ENCODE results near the gene CSNK1E.
A peak's percentile ranks its signal among the peaks of the same experiment; 100 is the strongest.

The CSNK1E gene

GRCh38 chr22:38305471-38306448, 11.5 kb downstream of the CSNK1E start:
- DNase-seq = peak in 1 of 2 experiments; percentile 31

DNA sequence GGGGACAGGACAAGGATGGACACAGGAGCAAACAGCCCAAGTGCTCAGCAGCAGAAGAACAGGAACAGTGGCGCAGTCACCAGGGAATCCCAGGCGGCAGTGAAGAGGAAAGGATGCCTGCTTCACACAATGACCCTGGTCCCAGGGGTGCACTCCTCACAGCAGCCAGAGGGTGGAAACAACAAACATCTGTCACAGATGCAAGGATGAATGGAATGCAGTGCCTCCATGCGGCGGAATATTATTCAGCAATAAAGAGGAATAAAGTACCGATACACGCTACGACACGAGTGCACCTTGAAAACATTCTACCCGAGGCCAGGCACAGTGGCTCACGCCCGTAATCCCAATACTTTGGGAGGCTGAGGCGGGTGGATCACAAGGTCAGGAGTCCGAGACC, 12.7 kb downstream of the CSNK1E start:
- no peak for DNase-seq

- no peak for DNase-seq
These were observed 13.3 kb downstream of the CSNK1E start for GRCh38 chr22:38303974-38304373.

GRCh38 chr22:38302906-38303305, 14.3 kb downstream of the CSNK1E start:
- no peak for DNase-seq

DNA sequence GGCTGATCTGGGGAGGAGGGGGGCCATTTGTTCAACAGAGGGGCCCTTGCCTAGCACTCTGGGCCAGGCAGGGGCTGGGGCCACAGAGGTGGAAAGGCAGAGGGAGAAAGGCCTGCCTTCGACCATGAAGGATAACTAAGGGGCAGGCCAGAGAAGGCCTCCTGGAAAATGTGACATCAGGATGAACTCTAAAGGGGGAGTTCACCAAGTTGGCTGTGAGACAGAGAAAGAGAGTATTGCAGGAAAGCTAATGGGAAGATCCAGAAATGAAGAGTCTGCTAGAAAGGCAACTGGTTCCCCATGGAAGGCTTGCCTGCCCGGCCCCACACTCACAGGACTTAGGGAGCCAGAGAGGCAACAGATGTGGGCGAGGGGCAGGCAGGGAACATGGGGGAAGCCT, 16.3 kb downstream of the CSNK1E start:
- DNase-seq = no peak

DNA sequence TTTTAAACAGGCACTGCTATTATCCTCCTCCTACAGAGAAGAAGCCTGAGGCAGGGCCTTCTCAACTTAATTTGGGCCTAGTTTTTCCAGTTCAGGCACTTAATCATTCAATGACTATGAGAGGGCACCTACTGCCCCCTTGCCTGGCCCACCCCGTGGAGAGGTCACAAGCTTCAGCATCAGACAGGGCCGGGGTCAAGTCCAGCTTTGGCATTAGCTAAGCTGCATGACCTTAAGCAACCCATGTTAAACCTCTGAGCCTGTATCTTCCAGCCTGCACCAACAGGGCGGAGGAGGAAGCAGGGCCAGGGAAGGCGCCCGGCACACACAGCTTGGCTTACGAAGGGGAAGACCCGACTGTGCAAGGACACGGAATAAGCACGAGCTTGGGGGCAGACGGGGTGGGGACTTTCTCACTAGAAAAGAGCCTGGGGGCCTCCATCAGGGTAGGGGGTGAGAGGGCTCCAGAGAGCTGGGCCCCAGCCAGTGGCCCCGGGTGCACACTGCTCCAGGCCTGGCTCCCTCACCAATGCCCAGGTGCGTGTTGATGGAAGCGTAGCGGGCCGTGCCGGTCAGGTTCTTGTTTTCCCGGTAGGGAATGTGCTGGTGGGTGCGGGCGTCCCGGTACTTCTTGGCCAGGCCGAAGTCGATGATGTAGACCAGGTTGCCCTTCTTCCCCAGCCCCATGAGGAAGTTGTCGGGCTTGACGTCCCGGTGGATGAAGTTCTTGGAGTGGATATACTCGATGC, 16.9 kb downstream of the CSNK1E start:
- DNase-seq = no peak

GRCh38 chr22:38299770-38300102, 17.5 kb downstream of the CSNK1E start:
- DNase-seq = no peak

DNA sequence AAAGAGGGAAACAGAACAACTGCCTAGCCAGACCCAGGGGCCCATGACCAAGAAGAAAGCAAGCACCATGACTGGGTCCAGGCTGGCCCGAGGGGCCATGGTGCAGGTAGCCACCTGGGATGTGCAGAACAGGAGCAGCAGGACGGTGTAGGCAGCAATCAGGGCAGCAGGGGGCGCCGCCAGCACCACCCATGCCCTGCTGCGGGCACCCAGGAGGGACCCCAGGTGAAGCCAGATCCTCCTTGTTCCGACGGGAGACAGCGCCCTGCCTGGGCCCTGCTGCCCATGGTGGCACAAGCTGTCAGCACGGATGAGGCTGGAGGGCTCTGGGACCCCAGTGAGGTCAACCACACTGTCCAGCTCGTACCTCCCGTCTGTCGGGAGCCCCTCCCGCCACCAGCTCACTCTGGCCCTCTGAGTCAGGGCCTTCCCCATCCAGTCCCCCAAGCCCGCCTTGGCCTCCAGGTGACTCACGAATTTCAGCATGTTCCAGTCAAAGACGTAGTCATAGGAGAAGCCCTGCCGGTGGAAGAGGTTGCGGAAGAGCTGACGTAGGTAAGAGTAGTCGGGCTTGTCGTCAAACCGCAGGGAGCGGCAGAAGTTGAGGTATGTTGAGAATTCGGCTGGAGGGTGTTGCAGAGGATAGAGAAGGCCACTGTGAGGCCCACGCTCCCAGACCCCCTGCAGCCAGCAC, 18.8 kb downstream of the CSNK1E start:
- peak; percentile 28 to 35 for DNase-seq

GRCh38 chr22:38296372-38296771, 20.9 kb downstream of the CSNK1E start:
- DNase-seq = no peak

DNA sequence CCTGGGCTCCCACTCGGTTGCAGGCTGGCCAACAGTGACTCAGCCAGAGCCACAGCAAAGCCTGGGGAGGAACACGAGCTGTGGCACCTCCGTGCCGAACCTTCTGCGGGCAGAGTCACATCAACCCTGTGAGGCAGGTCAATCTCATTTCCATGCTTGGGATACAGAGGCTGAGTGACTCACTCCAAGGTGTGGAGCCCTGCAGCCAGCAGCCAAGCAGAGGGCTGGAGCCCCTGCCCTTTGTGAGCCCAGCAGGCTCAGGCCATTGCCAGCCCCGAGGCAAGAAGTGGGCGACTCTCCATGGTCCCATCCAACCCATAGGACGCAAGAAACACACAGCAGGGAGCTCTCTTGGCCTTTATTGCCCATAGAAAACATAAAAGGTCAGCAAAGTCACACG, 21.4 kb downstream of the CSNK1E start:
- no peak for DNase-seq

DNA sequence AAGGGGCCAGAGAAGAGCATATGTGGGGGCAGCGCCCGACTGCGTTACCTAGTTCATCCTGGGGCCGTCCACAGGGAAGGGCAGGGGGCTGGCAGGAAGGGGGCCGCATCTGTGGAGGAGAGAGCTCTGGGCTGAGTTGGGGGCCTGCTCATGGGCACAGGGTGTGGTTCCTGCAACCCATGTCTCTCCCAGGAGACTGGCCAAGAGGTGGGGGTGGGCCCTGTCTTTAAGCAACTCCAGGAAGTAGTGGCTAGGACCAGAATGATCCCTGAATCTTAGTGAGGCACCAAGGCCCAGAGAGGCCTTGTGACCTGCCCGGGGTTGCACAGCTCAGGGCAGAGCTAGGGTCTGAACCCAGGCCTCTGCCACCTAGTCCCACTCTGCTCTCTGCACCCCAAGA, 21.9 kb downstream of the CSNK1E start:
- DNase-seq = no peak

DNA sequence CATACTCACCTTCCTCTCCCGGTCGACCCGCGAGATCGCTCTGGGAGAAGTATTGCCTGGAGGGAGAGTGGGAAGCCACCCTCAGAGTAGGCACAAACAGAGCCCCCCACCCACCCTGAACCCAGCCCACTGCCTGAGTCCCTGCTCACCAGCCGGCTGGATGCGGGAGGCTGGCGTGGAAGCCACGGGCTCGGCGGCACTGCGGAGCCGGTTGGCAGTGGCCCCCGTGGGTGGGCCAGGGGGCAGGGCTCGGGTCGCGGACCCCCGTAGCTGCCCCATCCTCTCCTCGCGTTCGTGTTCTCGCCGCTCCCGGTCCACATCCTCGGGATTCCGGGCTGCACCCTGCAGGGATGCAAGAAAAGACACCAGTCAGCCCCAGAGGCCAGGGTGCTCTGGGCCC, 23.0 kb downstream of the CSNK1E start:
- no peak for DNase-seq

DNA sequence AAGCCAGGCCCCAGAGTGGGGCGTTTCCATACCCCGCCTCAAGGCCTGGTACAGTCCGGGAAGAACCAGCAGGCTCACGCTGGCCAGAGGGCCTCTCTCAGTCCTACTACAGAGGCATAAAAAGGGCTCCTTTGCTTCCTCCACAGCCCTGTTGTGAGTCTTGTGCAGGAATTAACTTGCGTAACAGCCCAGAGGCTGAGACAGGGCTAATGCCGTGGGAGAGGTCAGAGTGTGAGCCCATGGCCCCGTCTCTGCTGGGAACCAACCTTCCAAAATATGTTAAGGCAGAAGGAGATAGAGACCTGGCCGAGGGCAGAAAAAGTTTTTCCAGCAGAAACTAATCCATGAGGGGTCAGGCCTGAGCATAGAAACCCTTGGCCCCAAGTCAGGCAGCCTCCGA, 24.5 kb downstream of the CSNK1E start:
- no peak for DNase-seq

DNA sequence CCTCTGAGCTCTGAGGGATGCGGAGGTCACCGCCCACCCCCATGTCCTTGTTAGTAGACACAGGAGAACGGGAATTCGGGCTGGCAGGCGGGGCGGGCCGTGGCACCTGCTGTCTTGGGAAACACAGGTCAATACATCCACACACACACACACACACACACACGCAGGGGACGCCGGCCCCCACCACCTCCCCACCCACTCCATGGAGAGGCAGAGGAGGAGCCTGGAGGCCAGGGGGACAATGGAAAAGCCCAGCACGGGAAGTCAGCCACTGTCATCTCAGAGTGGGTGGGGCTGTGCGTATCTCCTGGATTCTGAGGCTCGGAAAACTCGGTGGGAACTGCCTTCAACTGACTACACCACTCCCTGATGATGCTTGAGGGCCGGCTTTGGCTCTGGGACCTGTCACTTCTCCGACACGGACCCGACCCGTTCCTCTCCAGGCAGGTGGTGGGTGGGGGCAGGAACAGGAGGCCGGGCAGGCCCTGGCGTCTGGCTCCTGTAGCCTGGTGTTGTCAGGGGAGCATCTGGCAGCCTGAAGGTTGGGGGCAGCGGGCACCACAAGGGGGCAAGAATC, 25.9 kb downstream of the CSNK1E start:
- no peak for DNase-seq

DNA sequence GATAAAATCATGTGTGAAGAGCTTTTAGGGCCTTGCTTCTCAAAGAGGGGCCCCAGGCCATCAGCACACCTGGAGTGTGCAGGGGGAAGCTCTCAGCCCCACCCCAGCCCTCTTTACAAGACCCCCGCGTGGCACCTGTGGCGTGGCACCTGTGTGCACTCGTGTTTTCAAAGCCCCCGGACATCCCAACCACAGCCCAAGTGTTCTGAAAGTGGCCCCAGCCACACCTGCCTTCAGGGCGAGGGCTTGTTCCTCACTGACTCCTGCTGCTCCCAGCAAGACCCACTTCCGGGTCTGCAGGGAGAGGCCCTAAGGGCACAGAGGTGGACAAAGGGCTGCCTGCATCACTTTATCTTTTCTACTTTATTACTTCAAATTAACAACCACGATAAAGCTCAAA, 26.9 kb downstream of the CSNK1E start:
- no peak for DNase-seq

DNA sequence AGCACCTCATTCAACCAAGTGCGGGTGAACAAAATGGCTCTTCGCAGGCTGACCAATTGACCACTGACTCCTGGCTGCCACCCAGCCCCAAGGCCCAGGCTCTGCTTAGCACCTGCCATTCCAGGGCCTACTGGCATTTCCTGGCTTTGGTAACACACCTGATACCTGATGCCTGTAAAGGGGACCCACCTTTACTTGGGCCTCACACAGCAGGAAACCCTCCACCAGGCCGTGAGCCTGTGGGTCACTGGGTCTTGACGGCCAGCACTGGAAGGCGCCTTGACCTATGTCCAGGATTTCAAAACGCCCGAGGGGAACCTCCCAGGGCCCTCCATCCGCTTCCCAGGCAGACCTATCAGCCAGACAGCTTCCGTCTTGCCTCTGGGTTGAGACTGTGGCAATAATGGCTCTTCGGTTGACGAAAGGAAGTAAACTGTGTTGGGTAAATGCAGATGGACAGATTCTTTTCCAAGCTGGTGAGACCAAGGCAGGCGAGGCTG, 27.6 kb downstream of the CSNK1E start:
- DNase-seq = no peak

GRCh38 chr22:38286915-38287669, 30.1 kb downstream of the CSNK1E start:
- no peak for DNase-seq

GRCh38 chr22:38285018-38285417, 32.2 kb downstream of the CSNK1E start:
- DNase-seq = no peak

- DNase-seq = no peak
These were observed 33.2 kb downstream of the CSNK1E start for GRCh38 chr22:38284042-38284402.

GRCh38 chr22:38282397-38282796, 34.8 kb downstream of the CSNK1E start:
- no peak for DNase-seq

GRCh38 chr22:38276166-38276565, 41.1 kb downstream of the CSNK1E start:
- no peak for DNase-seq

DNA sequence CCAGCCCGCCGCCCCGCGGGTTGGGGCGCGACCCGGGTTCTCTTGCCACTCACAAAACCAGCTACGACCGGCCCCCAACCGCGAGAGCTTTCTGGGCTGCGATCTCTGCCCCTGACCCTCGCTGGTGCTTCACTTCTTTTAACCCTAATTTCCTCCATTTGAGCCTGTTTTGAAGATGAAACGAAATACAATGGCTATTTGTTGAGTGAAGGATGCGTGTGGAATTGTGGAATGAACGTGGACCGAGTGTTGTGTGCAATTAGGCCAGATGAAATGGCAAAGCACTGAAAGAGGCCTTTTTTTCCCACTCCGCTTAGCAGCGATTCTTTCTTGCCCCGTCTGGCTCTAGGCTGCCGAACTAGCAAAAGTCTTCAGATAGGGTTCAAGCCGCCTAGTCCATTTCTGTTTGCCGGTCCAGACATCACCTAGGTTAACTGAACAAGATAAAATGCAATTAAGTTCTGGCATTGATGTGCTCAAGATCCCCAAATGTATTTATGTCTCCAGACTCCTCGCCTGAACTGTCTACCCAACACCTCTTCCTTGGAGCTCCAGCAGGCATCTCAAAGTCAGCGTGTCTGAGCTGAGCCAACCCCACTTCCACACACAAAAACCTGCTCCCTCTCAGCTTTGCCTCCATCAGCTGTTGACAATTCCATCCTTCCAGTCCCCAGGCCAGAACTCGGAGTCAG, 44.0 kb downstream of the CSNK1E start:
- DNase-seq = no peak
